22Rv1 (cell line): ENCODE data around the gene AFF1.

Experiments used
- H3K27ac ChIP-seq: fragments of 450-650 bp; 2 replicates; pipeline ENCODE4 v1.5.1; 2017
- ZFX ChIP-seq: fragments of 450-650 bp; IDR thresholded peaks from 2 replicates; pipeline ENCODE4 v1.6.1; 2017; ENCODE audit warnings: antibody characterized with exemption, borderline replicate concordance
- TF ChIP-seq, protein P1 (sequence below): fragments of 450-650 bp; IDR thresholded peaks from 2 replicates; pipeline ENCODE4 v1.5.1; 2017; ENCODE audit warnings: mild to moderate bottlenecking

AFF1 gene

DNA sequence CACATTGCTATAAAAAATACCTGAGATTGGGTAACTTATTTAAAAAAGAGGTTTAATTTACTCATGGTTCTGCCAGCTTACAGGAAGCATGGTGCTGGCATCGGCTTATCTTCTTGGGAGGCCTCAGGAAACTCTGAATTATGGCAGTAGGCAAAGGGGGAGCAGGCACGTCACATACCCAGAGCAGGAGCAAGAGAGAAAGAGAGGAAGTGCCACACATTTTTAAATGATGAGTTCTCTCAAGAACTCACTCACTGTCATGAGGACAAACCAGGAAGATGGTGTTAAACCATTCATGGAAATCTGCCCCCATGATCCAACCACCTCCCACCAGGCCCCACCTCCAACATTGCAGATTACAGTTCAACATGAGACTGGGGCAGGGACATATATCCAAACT, 10.0 kb upstream of the AFF1 start:
- no peak for TF ChIP-seq ZFX
- TF ChIP-seq, protein P1, sequence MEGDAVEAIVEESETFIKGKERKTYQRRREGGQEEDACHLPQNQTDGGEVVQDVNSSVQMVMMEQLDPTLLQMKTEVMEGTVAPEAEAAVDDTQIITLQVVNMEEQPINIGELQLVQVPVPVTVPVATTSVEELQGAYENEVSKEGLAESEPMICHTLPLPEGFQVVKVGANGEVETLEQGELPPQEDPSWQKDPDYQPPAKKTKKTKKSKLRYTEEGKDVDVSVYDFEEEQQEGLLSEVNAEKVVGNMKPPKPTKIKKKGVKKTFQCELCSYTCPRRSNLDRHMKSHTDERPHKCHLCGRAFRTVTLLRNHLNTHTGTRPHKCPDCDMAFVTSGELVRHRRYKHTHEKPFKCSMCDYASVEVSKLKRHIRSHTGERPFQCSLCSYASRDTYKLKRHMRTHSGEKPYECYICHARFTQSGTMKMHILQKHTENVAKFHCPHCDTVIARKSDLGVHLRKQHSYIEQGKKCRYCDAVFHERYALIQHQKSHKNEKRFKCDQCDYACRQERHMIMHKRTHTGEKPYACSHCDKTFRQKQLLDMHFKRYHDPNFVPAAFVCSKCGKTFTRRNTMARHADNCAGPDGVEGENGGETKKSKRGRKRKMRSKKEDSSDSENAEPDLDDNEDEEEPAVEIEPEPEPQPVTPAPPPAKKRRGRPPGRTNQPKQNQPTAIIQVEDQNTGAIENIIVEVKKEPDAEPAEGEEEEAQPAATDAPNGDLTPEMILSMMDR: no peak
- H3K27ac ChIP-seq: no peak overlapping the region

DNA sequence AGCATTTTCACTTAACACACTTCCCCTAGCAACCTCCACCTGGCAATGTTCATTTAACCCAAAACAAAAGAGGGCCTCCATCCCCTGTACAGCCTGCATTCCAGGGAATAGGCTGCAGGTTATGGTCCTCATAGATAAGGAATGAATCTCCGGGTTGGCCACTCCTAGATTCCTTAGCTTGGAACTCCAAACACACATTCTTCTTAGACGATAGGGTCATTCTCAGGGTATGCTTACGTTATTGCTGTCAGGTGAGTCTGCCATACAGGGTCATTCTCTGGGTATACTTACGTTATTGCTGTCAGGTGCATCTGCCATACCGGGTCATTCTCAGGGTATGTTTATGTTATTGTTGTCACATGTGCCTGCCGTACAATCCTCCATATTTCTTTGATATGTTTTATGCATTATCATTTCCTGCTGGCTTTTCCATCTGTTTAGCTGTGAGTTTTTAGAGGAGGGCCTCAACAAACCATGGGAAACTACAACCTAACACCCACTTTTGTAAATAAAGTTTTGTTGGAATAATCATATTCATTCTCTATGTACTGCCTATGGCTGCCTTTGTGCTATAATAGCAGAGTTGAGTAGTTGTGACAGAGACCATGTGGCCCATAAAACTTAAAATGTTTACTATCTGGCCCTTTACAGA, 8.2 kb upstream of the AFF1 start:
- H3K27ac ChIP-seq: no peak overlapping the region
- TF ChIP-seq, protein P1: no peak
- TF ChIP-seq ZFX: no peak

DNA sequence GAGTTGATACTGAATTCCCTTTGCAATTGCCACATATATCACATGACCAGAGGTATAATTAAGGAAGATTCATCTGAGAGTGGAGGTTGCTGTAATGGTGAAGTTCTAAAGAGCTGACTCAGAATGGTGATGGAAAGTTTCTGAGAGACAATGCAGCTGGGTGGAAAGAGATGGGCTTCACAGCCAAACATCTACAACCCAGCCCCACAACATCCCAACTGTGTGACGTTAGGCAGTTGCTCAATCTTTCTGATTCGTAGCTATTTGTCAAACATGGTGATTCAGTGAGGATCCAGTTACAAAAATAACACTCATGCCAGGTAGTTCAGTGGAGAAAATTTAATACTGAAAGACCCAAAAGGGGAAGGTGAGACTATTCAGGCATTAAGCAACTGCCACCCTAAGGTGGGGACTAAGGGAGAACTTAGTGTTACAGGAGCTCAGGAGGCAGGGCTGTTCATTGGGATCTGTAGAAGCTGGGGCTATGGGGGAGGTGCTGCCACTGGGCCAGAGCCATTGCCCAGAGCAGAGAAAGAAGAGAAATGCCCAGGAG, 6.9 kb upstream of the AFF1 start:
- TF ChIP-seq, protein P1: no peak
- no peak for TF ChIP-seq ZFX
- H3K27ac ChIP-seq: no peak overlapping the region

DNA sequence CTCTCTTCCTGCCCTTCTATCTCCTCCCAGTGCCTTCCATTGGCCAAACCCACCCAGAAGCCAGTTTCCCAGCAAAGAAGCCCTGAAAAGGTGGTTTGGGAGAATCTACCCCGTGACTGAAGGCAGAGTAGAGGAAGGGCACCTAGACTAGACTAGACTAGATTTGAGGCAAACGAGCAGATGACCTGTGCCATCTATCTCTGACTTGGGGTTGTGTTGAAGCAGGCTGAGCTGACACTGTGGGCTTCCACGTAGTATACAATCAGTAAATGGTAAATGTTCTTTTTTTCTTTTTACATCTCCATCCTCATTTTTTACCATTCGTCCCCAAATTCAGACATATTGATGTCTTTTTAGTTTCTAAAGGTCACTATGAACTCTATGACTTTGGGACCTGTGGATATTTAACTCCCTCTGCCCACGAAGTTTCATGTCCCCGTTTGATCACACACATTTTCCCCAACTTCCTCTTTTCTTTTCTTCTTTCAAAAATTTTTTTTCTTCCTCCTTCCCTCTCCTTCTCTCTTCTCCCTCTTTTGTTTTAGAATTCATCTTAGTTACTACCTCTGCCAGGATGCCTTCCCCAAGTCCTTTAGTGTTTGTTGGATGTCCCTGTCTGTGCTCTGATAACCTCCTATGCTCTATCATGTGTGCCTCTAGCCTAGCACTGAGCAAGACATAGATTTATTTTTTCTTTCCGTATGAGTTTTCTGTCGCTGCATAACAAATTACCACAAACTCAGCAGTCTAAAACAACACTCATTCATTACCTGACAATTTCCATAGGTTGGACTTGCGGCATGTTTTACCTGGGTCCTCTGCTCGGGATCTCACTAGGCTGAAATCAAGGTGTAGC, 6.2 kb upstream of the AFF1 start:
- no peak overlapping the region for H3K27ac ChIP-seq
- TF ChIP-seq ZFX: no peak
- TF ChIP-seq, protein P1: no peak

DNA sequence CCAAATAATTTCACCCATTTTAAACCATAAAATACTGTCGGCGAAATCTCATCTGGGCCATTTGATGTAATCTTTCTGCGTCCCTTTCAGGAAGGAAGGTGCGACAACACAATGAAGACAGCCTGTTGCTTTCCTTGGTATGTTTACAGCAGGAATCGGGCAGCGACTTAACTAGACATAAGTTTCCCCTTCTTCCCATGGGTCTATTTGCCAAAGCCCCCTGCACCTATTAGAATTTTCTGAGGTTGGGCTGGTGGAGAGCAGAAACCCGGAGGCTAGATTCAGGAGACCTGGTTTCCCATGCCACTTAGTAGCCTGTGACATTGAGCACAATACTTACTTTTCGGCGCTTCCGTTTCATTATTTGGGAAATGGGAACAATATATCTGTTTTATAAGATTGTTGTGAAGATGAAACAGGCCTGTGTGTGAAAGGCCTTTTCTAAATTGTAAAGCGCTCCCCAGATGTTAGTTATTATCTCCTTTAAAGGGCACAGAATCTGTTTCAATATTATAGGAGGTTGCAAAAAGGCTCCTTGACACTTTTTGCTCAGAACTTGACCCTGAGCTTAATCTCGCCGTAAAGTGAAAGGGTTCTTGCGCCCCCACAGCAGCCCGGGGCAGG, 552 bp upstream of the AFF1 start:
- H3K27ac ChIP-seq: peak overlapping the region; percentile 91
- no peak for TF ChIP-seq ZFX
- TF ChIP-seq, protein P1: no peak

DNA sequence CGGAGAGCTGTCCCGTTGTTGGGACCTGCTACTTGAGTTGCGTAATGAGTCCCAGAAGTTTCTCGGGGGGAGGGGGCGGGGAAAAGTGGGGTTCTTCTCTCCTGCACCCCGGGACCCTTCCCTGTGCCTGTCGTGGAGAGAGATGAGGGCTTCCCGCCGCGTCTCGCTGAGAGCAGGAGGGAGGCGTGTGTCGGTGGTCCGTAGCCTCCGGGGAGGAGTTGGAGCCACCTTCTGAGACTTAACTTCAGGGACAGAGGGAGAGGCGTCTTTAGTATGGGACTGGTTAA, 698 bp downstream of the AFF1 start:
- TF ChIP-seq, protein P1: no peak
- H3K27ac ChIP-seq: peak overlapping the region; percentile 91
